ENCODE measurements around the gene ZNF462.

DNA sequence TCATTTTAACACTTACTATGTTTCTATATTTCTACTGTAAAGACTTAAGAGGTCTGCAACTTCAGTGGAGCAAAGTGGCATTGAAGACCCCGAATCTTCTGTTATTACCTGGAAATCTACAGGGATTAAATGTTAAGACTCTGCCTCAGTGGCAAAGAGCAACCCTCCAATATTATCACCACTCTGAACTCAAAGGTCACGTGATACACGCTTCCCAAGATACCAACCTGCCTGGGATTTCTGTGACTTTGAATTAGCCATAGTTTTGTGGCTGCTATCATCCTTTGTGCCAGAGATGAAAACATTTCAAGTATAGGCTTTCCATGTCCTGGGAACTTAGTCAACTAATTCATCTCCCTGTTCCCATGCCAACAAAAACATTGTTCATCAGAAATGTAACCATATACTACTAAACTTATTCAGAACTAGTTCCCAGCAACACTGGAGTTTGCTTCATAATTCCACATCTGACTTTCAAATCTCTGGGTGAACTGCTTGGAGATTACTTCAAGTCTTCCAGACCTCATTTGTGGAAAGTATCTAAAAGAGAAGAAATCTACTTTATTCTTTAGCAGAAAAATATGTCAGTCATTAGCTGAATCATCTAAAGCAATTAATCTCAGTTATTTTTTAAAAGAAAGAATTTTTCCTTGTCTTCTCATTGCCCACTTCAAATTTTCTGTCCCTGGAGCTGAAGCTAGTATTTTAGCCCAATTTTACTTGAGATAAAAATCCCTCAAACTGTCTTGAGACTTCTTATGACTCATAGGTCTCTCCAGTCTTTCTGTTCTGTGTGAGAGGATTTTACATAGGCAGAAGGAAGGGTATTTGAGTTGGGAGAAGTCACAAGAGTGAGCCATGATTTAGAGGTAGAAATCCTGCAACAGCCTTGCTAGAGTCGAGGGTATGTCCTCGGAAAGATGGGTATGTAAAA is 83.0 kb downstream of the ZNF462 start:
- TF ChIP-seq, protein P1, sequence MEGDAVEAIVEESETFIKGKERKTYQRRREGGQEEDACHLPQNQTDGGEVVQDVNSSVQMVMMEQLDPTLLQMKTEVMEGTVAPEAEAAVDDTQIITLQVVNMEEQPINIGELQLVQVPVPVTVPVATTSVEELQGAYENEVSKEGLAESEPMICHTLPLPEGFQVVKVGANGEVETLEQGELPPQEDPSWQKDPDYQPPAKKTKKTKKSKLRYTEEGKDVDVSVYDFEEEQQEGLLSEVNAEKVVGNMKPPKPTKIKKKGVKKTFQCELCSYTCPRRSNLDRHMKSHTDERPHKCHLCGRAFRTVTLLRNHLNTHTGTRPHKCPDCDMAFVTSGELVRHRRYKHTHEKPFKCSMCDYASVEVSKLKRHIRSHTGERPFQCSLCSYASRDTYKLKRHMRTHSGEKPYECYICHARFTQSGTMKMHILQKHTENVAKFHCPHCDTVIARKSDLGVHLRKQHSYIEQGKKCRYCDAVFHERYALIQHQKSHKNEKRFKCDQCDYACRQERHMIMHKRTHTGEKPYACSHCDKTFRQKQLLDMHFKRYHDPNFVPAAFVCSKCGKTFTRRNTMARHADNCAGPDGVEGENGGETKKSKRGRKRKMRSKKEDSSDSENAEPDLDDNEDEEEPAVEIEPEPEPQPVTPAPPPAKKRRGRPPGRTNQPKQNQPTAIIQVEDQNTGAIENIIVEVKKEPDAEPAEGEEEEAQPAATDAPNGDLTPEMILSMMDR (conservative IDR thresholded peaks at IDR 0.05 in 1 of 2, IDR thresholded peaks at IDR 0.05 in 1 of 2; ENCODE audit: low read depth in 1 of 2, low read length in 2 of 2), result no peak
- no peak for TF ChIP-seq EZH2 (IDR thresholded peaks at IDR 0.05; ENCODE audit: low read length, missing control alignments)

All from fibroblast of lung (primary cell).